Neuronal stem cell (in vitro differentiated cells): ENCODE measurements around the gene PNMA8C.

ENCODE experiments used
- DNase-seq: peaks from one replicate; pipeline ENCODE4 v3.0.0-alpha.2; 2013; ENCODE audit warnings: low spot score
- H2AFZ ChIP-seq: one replicate; pipeline ENCODE4 v1.6.1; 2013; ENCODE audit warnings: mild to moderate bottlenecking, low read length, inconsistent platforms
- H2AK5ac ChIP-seq: 2 replicates; pipeline ENCODE4 v1.6.1; 2013; ENCODE audit warnings: low read depth, mild to moderate bottlenecking, inconsistent platforms, low read length, moderate library complexity, mixed read lengths
- H2BK120ac ChIP-seq: 2 replicates; pipeline ENCODE4 v1.6.1; 2013; ENCODE audit warnings: low read depth, mild to moderate bottlenecking, inconsistent platforms, low read length, moderate library complexity, mixed read lengths
- H2BK12ac ChIP-seq: one replicate; pipeline ENCODE4 v1.6.1; 2013; ENCODE audit warnings: low read length, inconsistent platforms
- H2BK15ac ChIP-seq: 2 replicates; pipeline ENCODE4 v1.6.1; 2013; ENCODE audit warnings: mild to moderate bottlenecking, low read length, inconsistent platforms, mixed read lengths
- H2BK5ac ChIP-seq: one replicate; pipeline ENCODE4 v1.6.1; 2013; ENCODE audit warnings: inconsistent platforms, mild to moderate bottlenecking, low read length, moderate library complexity
- H3K14ac ChIP-seq: one replicate; pipeline ENCODE4 v1.6.1; 2013; ENCODE audit warnings: low read length, inconsistent platforms
- H3K18ac ChIP-seq: 2 replicates; pipeline ENCODE4 v1.6.1; 2013; ENCODE audit warnings: low read length, inconsistent platforms
- H3K23ac ChIP-seq: 2 replicates; pipeline ENCODE4 v1.6.1; 2013; ENCODE audit warnings: low read depth, mild to moderate bottlenecking, mixed read lengths, low read length, inconsistent platforms; ENCODE audit not compliant: poor library complexity
- H3K27ac ChIP-seq: replicated peaks from 3 replicates; pipeline ENCODE4 v1.5.1; 2013; ENCODE audit warnings: low read length, inconsistent platforms
- H3K27me3 ChIP-seq, 3 experiments: 2 replicates each; pipeline ENCODE4 v1.6.1; 2013; ENCODE audit warnings: low read length in 3 of 3, mild to moderate bottlenecking in 2 of 3, inconsistent platforms in 1 of 3, low read depth in 1 of 3, mixed read lengths in 1 of 3, moderate library complexity in 1 of 3; ENCODE audit not compliant: control insufficient read depth in 3 of 3, insufficient read depth in 3 of 3
- H3K36me3 ChIP-seq, 2 donors: replicated peaks in 1 of 2; 2 replicates each; pipeline ENCODE4 v1.6.1; 2013; ENCODE audit warnings: low read length in 2 of 2; ENCODE audit not compliant: control insufficient read depth in 2 of 2, insufficient read depth in 2 of 2
- H3K4ac ChIP-seq: 2 replicates; pipeline ENCODE4 v1.6.1; 2013; ENCODE audit warnings: inconsistent platforms, mild to moderate bottlenecking, low read length, moderate library complexity
- H3K4me1 ChIP-seq, 2 donors: 1 replicate in 1 of 2; 2 replicates in 1 of 2; pipeline ENCODE4 v1.6.1; 2013; ENCODE audit warnings: low read length in 2 of 2, low read depth in 1 of 2; ENCODE audit not compliant: control insufficient read depth in 2 of 2, insufficient read depth in 1 of 2
- H3K4me2 ChIP-seq: one replicate; pipeline ENCODE4 v1.6.1; 2013; ENCODE audit warnings: mild to moderate bottlenecking, low read length, inconsistent platforms; ENCODE audit not compliant: insufficient read depth, poor library complexity, severe bottlenecking
- H3K4me3 ChIP-seq, 2 donors: 2 replicates each; pipeline ENCODE4 v1.5.1; 2013; ENCODE audit warnings: low read length in 2 of 2, mild to moderate bottlenecking in 2 of 2, inconsistent platforms in 1 of 2, moderate library complexity in 1 of 2
- H3K79me1 ChIP-seq: one replicate; pipeline ENCODE4 v1.6.1; 2013; ENCODE audit warnings: low read depth, mild to moderate bottlenecking, inconsistent platforms, low read length, moderate library complexity
- H3K9ac ChIP-seq: one replicate; pipeline ENCODE4 v1.6.1; 2013; ENCODE audit warnings: mild to moderate bottlenecking, low read depth, low read length, inconsistent platforms; ENCODE audit not compliant: poor library complexity
- H3K9me3 ChIP-seq, 2 donors: replicated peaks in 1 of 2; 2 replicates each; pipeline versions ENCODE3 to v1.6.1; 2013; ENCODE audit warnings: low read length in 2 of 2, mild to moderate bottlenecking in 2 of 2, inconsistent platforms in 1 of 2, low read depth in 1 of 2, mixed read lengths in 1 of 2, moderate library complexity in 1 of 2; ENCODE audit not compliant: control insufficient read depth in 2 of 2, insufficient read depth in 1 of 2
- H4K8ac ChIP-seq: one replicate; pipeline ENCODE4 v1.6.1; 2013; ENCODE audit warnings: low read depth, mild to moderate bottlenecking, inconsistent platforms, low read length, moderate library complexity
- H4K91ac ChIP-seq: one replicate; pipeline ENCODE4 v1.6.1; 2013; ENCODE audit warnings: low read length, low read depth, mild to moderate bottlenecking, inconsistent platforms; ENCODE audit not compliant: poor library complexity
- WGBS, 2 donors: extraction: QIAGEN DNeasy Blood & Tissue Kit; methylation state at CpG; one replicate each; pipeline ENCODE4 v1.1.7; 2013; ENCODE audit warnings: missing lambda C conversion rate in 2 of 2, mixed read lengths in 1 of 2; ENCODE audit not compliant: insufficient read length in 2 of 2, insufficient replicate concordance in 1 of 2; ENCODE audit errors: extremely low coverage in 2 of 2; 5-methylcytosine and 5-hydroxymethylcytosine counted together

PNMA8C gene

GRCh38 chr19:46469541-46470185, 40.9 kb upstream of the PNMA8C start:
- no peak overlapping the region for H2BK15ac ChIP-seq
- H2BK12ac ChIP-seq = no peak overlapping the region
- H3K4me3 ChIP-seq = no peak overlapping the region
- peaks cover 10% of the 10 kb centered on the region for H3K79me1 ChIP-seq
- H2AFZ ChIP-seq = no peak overlapping the region
- H4K91ac ChIP-seq = no peak overlapping the region
- H3K23ac ChIP-seq = no peak overlapping the region
- no peak overlapping the region for H2BK120ac ChIP-seq
- no peak overlapping the region for H3K9ac ChIP-seq
- DNase-seq = no peak
- no peak overlapping the region for H3K14ac ChIP-seq
- H3K27me3 ChIP-seq = no peaks in the 10 kb centered on the region
- H3K27ac ChIP-seq = no peak overlapping the region
- no CpG with 5 or more reads among the region's 18 CpGs for whole genome bisulfite sequencing, 2 donors
- no peak overlapping the region for H4K8ac ChIP-seq
- no peak overlapping the region for H3K4ac ChIP-seq
- no peak overlapping the region for H2BK5ac ChIP-seq
- H3K9me3 ChIP-seq = peaks cover 0 to 6% of the 10 kb centered on the region in 2 donors
- H2AK5ac ChIP-seq = no peak overlapping the region
- H3K4me2 ChIP-seq = no peak overlapping the region
- H3K18ac ChIP-seq = no peak overlapping the region
- H3K36me3 ChIP-seq = peaks cover 25 to 47% of the 10 kb centered on the region in 2 donors
- H3K4me1 ChIP-seq = peaks cover 10 to 19% of the 10 kb centered on the region in 2 donors

- Histone ChIP-seq H3K23ac (no peak overlapping the region), H2BK5ac (no peak overlapping the region), H3K14ac (no peak overlapping the region), H3K27ac (no peak overlapping the region), H3K4me1 (peaks cover 5 to 6% of the 10 kb centered on the region in 2 donors), H2BK120ac (no peak overlapping the region), H3K9ac (no peak overlapping the region), H3K9me3 (peaks cover 0 to 6% of the 10 kb centered on the region in 2 donors), H3K4me2 (no peak overlapping the region), H3K36me3 (peaks cover 29 to 52% of the 10 kb centered on the region in 2 donors), H4K8ac (no peak overlapping the region), H2BK15ac (no peak overlapping the region), H2AK5ac (no peak overlapping the region), H3K27me3 (no peaks in the 10 kb centered on the region), H3K18ac (no peak overlapping the region), H3K4me3 (no peak overlapping the region), H2AFZ (no peak overlapping the region), H4K91ac (no peak overlapping the region), H2BK12ac (no peak overlapping the region), H3K4ac (no peak overlapping the region), H3K79me1 (peaks cover 12% of the 10 kb centered on the region)
- no peak for DNase-seq
- WGBS, 2 donors = no CpG with 5 or more reads among the region's 15 CpGs
Observed at GRCh38 chr19:46466536-46467196, 37.9 kb upstream of the PNMA8C start.

- H3K18ac ChIP-seq = no peak overlapping the region
- H2BK15ac ChIP-seq = no peak overlapping the region
- no peaks in the 10 kb centered on the region for H3K27me3 ChIP-seq
- WGBS, 2 donors = no CpG with 5 or more reads among the region's 7 CpGs
- H2BK12ac ChIP-seq = no peak overlapping the region
- no peak overlapping the region for H3K9ac ChIP-seq
- H2BK120ac ChIP-seq = no peak overlapping the region
- no peak overlapping the region for H3K23ac ChIP-seq
- no peak overlapping the region for H3K4me2 ChIP-seq
- no peak overlapping the region for H3K27ac ChIP-seq
- H3K79me1 ChIP-seq = peaks cover 2% of the 10 kb centered on the region
- H3K36me3 ChIP-seq = peaks cover 18 to 36% of the 10 kb centered on the region in 2 donors
- no peak overlapping the region for H4K8ac ChIP-seq
- no peak overlapping the region for H3K4me3 ChIP-seq
- H3K4me1 ChIP-seq = no peaks in the 10 kb centered on the region
- no peak overlapping the region for H3K4ac ChIP-seq
- no peak overlapping the region for H2BK5ac ChIP-seq
- no peak overlapping the region for H2AK5ac ChIP-seq
- no peaks in the 10 kb centered on the region for H3K9me3 ChIP-seq
- no peak overlapping the region for H2AFZ ChIP-seq
- H4K91ac ChIP-seq = no peak overlapping the region
- no peak overlapping the region for H3K14ac ChIP-seq
- DNase-seq = no peak
Observed at GRCh38 chr19:46463516-46463915, 34.8 kb upstream of the PNMA8C start.

GRCh38 chr19:46461537-46461936, 32.8 kb upstream of the PNMA8C start:
- Histone ChIP-seq H2BK15ac (no peak overlapping the region), H2AK5ac (no peak overlapping the region), H2AFZ (no peak overlapping the region), H3K9me3 (no peaks in the 10 kb centered on the region), H3K14ac (no peak overlapping the region), H2BK120ac (no peak overlapping the region), H2BK5ac (no peak overlapping the region), H3K27ac (no peak overlapping the region), H3K4me1 (no peaks in the 10 kb centered on the region), H3K9ac (no peak overlapping the region), H4K91ac (no peak overlapping the region), H3K23ac (no peak overlapping the region), H3K4ac (no peak overlapping the region), H3K27me3 (no peaks in the 10 kb centered on the region), H2BK12ac (no peak overlapping the region), H3K36me3 (peaks cover 9 to 16% of the 10 kb centered on the region in 2 donors), H3K18ac (no peak overlapping the region), H3K4me2 (no peak overlapping the region), H3K79me1 (peaks cover 2% of the 10 kb centered on the region), H4K8ac (no peak overlapping the region), H3K4me3 (no peak overlapping the region)
- no peak for DNase-seq
- no CpG with 5 or more reads among the region's 2 CpGs for WGBS, 2 donors
